Stimulated activated CD8-positive, alpha-beta memory T cell treated with anti-CD3 and anti-CD28 coated beads, Interleukin-12 subunit alpha, Interleukin-12 subunit beta, amount 100 ng/mL, for 4 hours (primary cell): ENCODE results near the gene ARID1A.
A peak's percentile ranks its signal among the peaks of the same experiment; 100 is the strongest.

Experiments used
- DNase-seq: peaks from one replicate; pipeline ENCODE4 v3.0.0-alpha.2; 2020; ENCODE audit warnings: low read depth

ARID1A gene

DNA sequence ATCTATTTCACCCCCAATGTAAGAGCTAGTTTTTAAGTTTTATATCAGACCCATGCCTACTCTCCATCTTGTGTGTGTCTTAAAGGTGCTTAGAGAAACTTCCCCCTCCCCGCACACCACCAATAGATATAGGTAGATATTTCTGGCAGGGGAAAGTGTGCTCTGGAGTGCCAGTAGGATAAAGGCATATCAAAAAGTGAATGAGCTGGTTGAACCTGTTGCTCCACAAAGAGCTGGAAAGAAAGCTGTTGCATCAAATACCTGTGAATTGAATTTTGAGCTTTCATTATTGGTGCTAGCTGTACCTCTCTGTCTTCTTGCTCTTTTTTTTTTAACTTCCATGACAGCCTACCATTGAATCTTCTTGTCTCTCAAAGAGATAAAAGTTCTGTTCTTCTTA is 32.8 kb downstream of the ARID1A start:
- DNase-seq = no peak

DNA sequence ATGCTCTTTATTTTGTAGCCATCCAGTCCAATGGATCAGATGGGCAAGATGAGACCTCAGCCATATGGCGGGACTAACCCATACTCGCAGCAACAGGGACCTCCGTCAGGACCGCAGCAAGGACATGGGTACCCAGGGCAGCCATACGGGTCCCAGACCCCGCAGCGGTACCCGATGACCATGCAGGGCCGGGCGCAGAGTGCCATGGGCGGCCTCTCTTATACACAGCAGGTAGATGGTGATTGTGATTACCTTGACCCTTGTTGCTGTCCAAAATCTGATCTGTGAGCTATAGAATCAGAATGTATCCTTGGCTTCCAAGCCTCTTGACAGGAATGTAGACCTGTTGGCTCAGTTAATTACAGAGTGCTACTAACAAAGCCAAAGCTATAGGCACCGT is 33.8 kb downstream of the ARID1A start:
- no peak for DNase-seq

DNA sequence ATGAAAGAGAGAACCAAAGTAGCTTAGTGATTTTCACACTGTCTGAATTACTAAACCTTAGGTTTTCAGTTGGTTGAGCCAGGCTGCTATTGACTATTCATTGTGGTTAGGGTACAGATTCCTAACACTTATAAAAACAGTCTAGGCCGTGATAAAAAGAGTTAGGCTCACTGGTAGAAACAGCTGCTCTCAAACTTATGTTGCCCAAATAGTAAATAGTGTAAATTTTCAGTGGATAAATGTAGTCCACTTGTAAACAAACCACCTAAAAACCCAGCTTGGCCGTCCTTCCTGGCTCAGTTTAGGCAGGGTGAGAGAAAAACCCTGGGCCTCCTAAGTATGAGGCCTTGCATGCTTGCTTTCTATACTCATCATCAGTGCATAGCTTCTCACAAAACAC is 34.9 kb downstream of the ARID1A start:
- no peak for DNase-seq

DNA sequence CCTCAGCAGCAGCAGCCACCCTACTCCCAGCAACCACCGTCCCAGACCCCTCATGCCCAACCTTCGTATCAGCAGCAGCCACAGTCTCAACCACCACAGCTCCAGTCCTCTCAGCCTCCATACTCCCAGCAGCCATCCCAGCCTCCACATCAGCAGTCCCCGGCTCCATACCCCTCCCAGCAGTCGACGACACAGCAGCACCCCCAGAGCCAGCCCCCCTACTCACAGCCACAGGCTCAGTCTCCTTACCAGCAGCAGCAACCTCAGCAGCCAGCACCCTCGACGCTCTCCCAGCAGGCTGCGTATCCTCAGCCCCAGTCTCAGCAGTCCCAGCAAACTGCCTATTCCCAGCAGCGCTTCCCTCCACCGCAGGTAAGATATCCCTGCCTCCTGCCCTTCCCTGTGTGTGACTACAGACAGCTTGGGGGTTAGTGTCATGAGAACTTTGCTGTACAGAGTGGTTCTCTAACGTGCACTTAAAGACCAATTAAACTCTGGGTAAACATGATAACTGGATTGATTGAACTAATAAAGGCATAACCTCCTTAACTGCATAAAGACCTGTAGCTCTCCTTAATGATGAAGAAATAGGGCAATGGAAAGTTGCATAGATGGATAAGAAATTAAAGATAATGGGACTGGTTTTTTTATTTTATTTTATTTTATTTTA is 35.6 kb downstream of the ARID1A start:
- DNase-seq = no peak

DNA sequence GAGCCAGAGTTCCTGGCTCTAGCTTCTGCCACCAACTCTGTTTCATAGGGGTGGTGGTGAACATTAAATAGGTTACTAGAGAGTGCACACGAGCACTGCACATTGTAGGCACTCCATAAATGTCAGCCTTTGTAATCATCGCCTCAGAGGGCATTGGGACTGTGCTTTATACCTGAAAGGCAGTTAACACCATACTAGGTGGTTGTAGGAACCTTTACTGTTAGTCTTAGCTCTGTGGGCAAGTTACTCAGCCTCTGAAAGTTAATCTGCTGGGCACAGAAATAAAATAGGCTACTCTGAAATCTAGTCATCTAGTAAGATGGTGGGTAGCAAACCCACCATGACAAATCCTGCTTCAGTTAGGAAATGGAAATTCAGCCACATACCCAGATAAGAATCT is 37.6 kb downstream of the ARID1A start:
- DNase-seq = no peak

DNA sequence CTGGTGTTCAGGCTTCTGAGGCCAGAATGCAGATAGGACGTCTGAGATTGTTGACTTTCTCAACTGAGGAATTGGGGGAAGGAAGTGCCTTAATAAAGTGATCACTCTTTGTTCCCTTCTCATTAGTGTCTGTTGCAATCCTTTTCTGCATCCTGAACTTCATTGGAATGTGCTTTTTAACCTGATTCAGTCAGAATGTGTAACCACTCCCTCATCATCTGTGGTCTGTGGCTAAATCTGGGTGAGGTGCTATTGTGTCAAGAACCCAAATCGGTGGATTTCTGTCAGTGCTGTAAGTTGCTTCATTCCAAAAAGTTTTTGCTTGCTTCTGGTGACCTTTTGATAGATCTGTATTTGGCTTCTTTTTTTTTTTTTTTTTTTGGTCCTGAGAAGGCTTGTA is 38.2 kb downstream of the ARID1A start:
- DNase-seq = no peak

DNA sequence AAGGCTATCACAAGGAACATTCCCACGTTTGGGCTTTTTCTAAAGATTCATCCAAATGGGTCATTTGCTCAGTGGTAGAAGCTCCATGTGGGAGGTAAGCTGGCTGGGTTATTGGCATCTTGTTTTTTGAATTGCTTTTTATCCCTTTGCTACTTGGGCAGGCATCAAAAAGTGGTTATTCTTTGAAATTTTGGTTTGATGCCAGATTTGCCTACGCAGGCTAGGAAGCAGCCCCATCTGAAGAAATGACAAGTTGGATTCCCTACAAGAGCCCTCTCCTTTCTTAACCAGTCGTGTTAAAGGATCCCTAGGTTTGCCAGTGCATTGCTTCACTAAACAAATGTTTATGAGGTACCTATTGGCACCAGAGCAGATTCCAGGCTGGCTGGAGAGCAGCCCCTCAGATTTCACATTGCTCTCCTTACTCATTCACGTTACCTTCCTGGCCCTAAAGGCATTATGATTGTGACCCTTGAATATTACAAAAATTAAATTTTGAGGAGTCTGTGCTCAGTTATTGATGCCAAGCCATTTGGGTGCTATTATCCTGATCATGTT is 38.8 kb downstream of the ARID1A start:
- no peak for DNase-seq

DNA sequence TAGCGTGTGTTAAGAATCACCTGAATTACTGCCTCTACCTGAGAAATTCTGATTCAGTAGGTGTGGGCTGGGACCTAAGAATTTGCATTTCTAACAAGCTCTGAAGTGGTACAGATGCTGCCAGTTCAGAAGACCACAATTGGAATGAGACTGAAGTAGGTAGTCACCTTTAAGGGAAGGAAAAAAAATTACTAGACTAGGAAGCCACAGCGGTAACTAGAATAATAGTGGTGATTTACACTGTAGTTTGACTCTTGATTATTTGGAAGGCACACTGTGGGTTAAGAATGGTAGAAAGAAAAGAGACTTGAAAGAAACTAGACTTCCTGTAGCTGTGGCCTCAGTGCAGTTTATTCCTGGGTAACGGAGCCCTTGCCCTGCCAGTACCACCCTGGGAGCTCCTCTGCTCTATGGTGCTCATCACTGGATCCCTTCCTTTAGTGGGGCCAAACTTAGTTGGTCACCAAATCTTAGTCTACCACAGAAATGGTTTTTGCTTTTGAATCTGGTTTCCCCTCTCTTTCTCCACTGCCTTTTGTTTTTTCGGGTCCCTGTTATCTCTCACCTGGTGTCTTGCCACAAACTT is 43.6 kb downstream of the ARID1A start:
- DNase-seq = no peak

DNA sequence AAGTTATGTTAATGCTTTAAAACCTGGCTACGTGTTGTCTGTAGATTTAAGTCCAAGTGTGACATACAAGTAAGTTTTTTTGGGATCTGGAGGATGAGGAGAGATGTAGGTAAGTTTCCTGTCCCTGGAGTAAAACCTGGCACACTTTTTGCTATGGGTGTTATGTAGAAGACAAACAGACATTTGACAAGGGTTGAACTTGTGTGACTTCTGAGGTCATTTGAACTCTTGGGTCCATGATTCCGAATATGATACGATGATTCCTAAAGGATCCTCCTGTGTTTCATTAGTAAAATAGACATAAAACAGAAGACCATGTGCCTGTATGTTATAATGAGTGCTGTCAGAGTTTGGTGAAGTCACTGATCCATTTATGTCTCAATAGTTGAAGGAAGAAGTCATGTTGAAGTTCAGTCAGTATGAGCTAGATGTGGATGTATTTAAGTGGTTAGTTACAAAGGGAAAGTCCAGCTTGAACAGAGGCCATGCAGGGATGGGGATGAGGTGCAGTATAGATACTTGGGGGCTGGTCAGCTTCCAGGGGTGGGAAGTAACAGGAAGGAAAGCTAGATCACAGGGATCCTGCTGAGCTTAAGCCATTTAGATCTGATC is 44.3 kb downstream of the ARID1A start:
- DNase-seq = no peak

DNA sequence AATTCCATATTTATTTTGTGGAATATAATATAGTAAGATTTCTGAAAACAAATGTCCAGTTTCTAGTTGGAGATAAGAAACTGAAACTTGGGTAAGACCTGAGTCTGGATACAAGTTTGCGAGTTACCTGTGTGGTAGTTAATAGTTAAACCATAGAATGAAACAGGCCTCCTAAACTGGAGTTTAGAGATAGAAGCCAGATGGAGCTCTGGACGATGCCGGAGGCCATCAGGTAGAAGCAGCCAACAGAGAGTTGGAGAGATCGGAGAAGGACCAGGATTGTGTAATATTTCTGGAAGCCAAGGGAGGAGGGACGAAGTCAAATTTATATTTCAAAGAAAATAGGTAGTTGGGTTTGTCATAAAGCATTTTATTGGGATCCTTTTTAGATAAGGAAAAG is 45.1 kb downstream of the ARID1A start:
- DNase-seq = no peak

DNA sequence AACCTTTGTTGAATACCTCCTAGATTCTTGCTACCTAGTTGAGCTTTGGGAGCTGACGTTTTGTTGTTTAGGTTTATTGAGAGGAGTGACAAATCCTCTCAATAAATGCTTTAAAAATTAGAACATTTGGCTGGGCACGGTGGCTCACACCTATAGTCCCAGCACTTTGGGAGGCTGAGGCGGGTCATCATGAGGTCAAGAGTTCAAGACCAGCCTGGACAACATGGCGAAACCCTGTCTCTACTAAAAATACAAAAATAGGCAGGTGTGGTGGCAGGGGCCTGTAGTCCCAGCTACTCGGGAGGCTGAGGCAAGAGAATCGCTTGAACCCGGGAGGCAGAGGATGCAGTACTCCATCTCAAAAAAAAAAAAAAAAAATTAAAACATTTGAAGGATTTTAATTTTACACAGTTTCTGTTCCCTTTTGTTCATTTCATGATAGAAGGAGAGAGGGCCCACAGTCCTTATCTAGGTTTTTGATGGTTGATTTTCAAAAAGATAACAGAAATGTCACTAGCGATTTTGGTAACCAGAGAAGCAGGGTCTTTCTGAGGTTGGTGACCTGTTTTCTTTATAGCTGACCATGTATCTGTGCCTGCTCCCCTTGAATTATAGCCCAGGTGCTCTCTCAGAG is 47.7 kb downstream of the ARID1A start:
- DNase-seq = no peak

DNA sequence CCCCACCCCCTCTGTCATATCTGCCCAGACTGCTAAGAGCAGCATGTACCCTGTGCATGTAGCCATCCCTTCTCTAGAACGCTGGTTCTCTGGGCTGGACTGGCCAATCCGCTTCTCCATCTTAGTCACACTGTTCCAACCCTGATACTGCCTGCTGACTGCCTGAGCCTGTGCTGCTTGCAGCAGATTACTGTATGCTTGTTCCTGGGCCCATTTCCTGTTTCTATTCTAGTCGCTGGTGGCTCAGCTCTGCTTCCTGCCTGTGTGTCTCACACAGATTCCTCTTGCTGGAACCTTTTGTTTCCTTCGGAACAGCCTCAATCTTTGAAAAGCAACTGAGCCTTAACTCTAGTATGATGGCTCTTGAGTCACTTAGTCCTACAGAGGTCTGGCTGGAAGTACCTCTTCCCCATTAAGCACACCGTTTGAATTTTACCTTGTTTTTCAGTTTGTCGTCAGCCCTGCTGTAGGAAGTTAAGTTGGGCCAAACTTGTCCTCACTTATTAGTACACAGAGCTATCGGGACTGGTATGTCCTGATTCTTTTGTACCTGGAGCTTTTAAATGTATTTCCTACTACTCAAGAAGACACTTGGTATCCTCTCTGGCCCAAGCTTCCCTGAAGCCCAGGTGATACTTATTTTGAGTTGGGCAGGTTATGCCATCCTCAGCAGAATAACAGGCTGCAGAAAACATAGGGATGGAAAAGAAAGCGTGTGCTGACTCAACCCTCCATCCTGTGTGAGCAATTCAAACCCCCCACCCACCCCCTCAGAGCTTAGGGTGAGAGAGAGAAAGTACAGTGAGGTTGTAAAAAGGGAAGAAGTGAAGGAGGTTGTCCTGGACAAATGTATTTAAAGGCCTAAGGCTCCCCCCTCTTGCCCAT is 48.5 kb downstream of the ARID1A start:
- peak; percentile 62 for DNase-seq

DNA sequence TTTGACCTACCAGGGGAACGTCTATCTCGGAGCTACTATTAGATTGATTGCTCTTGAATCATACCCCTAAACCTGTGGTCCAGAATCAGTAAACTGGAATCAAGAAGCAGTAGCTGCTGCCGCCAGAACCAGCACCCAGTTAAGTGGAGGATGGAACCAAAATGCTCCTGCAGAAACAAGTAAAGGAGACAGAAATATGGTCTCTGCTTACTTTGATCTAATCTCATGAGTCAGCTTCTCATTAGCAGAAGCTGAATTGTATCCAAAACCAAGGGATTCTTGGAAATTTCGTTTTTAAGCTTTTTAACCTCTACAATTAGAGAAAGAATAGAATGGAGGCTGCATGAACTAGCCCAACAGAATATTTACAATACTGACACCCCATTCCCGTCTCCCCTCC is 49.4 kb downstream of the ARID1A start:
- DNase-seq = no peak

DNA sequence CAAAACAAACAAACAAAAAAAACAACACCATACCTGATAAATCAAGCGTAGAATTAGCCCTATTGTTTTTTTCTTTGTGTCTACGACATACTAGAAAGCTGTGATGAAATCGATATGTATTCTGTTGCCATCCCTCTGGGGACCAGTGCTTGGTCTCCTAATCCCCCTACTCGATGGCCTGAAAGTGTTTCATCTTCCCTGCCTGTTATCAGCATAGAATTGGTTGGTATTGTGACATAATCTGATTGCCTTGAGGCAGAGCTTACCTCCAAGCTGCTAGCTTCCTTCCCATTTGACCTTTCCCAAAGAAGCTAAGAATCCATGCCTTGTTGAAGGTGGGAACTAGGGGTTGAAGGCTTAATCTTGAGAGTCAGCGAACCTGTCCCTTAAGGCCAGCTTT is 51.2 kb downstream of the ARID1A start:
- DNase-seq = no peak

DNA sequence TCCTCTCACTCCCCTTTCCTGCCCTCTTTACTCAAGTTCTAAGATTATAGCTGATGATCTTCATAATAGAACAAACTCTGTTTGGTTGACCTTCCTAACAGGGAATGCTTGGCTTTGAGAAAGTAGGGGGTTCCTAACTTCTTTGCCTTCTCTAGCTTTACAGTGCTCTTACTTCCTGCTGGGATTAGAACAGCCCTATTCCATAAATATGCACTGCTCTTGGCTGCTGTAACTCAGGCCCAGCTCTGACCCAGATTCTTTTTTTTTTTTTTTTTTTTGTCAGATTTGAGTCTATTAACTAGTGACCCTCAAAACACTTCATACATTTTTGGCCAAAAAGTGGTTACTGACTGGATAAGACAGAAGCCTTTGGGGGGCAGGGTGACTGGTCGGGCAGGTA is 52.5 kb downstream of the ARID1A start:
- DNase-seq = no peak

DNA sequence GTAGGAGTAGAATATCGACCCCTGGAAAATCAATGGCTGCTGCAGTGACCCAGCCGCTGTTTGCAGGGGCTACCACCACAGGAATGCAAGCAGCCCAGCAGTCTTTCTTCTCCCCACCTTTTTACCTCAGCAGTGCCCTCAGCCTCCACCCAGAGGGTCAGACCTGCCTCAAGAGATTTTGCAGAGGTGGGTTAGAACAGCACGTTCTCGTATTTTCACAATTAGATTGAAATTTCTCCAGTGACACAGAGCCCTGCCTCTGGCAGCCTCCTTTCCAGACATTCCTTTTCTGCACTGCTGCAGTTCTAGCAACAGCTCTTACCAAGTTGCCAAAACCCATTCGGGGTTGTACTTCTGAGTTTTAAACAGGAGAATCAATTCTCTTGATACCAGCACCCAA is 53.6 kb downstream of the ARID1A start:
- no peak for DNase-seq

DNA sequence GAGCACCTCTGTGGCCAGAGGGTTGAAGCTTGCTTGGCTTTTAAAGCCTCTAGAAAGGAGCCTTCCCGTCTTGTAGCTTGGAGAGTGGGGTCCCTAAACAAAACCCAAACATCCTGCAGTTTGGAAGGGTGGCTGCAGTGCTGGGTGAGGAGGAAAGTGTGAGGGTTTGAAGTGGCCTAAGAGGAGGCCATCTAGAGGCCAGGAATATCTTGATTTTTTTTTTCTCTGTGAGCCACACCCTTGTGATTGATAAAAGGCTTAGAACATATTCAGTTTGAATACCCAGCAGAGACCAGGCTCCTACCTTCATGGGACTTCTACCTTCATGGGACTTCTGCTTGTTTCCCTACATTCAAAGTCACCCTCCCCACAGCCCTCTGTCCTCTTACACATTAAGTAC is 54.6 kb downstream of the ARID1A start:
- no peak for DNase-seq

DNA sequence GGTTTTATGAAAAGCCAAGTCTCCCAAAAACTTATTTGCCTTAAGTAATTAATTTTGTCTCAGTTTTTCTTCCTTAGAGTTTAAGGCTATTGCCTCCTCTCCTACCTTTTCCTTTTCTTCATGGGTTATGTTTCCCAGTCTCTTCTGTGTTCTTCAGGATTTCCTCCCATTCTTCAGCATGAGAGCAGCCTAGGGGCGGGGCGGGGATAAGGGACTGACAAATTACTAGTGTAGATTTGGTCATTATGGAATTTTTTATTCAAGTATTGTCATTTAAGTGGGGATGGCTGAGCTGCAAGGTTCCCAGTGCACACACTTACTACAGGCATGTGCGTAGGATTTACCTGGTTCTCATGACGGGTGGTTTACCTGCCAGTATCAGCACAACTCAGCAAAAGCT is 56.7 kb downstream of the ARID1A start:
- DNase-seq = no peak

DNA sequence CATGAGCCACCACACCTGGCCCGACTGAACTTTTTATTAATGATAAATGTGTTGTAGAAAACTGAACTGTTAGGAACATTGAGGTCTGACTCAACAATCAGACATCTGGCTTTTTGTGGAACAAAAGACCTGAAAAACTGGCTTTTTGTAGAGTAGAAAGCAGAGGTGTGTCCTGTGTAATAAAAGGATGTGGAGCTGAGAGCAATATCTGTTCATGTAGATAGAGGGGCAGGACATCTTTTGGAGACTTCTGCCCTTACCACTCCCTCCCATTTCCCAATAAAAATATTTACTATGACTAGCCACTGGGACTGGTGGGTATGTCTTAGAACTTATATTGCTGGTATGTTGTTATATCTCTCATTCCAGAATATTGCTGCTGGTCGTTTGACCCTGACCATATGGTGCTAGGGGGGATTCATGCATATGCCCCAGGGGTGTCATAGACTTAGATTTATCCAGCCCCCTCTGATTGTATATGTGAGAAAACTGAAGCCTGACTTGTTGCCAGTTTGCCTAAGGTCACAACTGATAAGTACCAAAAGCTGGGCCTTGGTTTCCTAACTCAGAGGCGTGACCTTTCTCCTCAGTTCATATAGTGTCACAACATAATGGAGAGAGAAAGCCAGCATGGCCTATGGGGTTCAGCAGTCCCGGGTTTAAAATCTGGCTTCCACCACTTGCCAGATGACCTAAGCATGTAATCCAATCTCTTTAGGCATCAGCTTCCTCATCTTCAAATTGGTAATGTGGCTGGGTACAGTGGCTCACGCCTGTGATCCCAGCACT is 58.5 kb downstream of the ARID1A start:
- DNase-seq = no peak

DNA sequence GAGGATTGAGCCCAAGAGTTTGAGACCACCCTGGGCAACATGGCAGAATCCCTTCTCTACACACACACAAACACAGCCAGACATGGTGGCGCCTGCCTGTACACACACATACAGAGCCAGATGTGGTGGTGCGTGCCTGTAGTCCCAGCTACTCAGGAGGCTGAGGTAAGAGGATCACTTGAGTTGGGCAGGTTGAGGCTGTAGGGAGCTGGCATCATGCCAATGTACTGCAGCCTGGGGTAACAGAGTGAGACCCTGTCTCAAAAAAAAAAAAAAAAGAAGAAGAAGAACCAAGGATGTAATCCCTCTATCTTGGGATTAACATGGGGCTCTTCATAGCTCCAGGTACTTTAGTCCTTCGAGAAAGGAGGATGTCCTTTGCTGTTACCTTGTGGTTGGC is 62.5 kb downstream of the ARID1A start:
- no peak for DNase-seq

DNA sequence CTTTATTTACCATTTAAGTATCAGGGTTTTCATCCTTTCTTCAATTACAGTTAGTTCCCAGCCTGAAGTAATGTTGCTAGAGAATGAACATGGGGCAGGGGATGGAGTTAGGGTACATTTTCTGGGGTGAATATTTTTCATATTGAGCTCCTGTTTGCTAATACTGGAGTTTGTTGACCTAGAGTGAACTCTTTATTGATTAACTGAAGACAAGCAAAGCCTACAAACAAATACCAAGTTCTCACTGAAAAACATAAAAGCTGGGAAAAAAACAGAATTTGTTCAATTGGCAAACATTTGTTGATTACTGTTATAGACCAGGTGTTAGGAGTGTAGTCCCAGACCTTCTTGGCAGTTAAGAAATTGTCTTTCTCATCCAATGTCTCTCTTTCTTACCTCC is 63.7 kb downstream of the ARID1A start:
- no peak for DNase-seq
